Naive thymus-derived CD4-positive, alpha-beta T cell (primary cell): ENCODE measurements around the gene TMEFF1. TPM values are rescaled to one million over a fixed set of nuclear protein-coding genes. Genes with fewer than 3 reads are reported as not detected.

ENCODE experiments used
- ATAC-seq: fragments of 150-1000 bp; cut with Tn5 transposase; 2 replicates; pipeline ENCODE4 v1.10.0; 2021; ENCODE audit warnings: mild to moderate bottlenecking, moderate library complexity
- CTCF ChIA-PET: fragments of 350-600 bp; sonication (Branson Sonifier 250); formaldehyde crosslinking; loops from one replicate; lab custom pipeline; 2021; ENCODE audit warnings: antibody characterized with exemption; lab: Charles Lee
- POLR2A ChIA-PET: fragments of 350-600 bp; sonication (Branson Sonifier 250); formaldehyde crosslinking; loops from one replicate; lab custom pipeline; 2021; ENCODE audit warnings: antibody characterized with exemption, inconsistent platforms; lab: Charles Lee
- DNase-seq, 9 donors: peaks; one replicate each; pipeline versions ENCODE4 v3.0.0 to v3.0.0-alpha.2; 2020 to 2022; ENCODE audit warnings: mixed read lengths in 1 of 9
- H3K27ac ChIP-seq: one replicate; pipeline ENCODE4 v1.7.0; 2013; ENCODE audit warnings: mild to moderate bottlenecking, low read depth, low read length, moderate library complexity
- H3K27me3 ChIP-seq, 2 donors: one replicate each; pipeline ENCODE4 v1.7.0; 2013; ENCODE audit warnings: low read length in 2 of 2, mild to moderate bottlenecking in 2 of 2, moderate library complexity in 2 of 2; ENCODE audit not compliant: control insufficient read depth in 2 of 2, insufficient read depth in 2 of 2
- H3K36me3 ChIP-seq, 3 experiments: 1 replicate in 2 of 3; 2 replicates in 1 of 3; pipeline ENCODE4 v1.7.0; 2013; ENCODE audit warnings: low read length in 3 of 3, mild to moderate bottlenecking in 3 of 3, moderate library complexity in 1 of 3; ENCODE audit not compliant: insufficient read depth in 3 of 3, control insufficient read depth in 2 of 3
- H3K4me1 ChIP-seq, 2 donors: one replicate each; pipeline ENCODE4 v1.7.0; 2013; ENCODE audit warnings: low read length in 2 of 2, mild to moderate bottlenecking in 2 of 2, moderate library complexity in 1 of 2; ENCODE audit not compliant: control insufficient read depth in 2 of 2, insufficient read depth in 2 of 2
- H3K4me3 ChIP-seq: 2 replicates; pipeline ENCODE4 v1.7.0; 2013; ENCODE audit warnings: mild to moderate bottlenecking, low read length
- H3K9me3 ChIP-seq, 3 experiments: 1 replicate in 2 of 3; 2 replicates in 1 of 3; pipeline ENCODE4 v1.7.0; 2013; ENCODE audit warnings: low read length in 3 of 3; ENCODE audit not compliant: control insufficient read depth in 2 of 3
- H3K27ac Mint-ChIP-seq, 9 donors: one replicate each; pipeline ENCODE4 v1.8.0; 2020 to 2022; ENCODE audit warnings: mixed read lengths in 9 of 9, mild to moderate bottlenecking in 8 of 9, moderate library complexity in 5 of 9, inconsistent platforms in 2 of 9
- H3K27me3 Mint-ChIP-seq, 5 donors: one replicate each; pipeline ENCODE4 v1.8.0; 2021 to 2022; ENCODE audit warnings: mixed read lengths in 5 of 5, mild to moderate bottlenecking in 1 of 5
- H3K36me3 Mint-ChIP-seq, 5 donors: one replicate each; pipeline ENCODE4 v1.8.0; 2020 to 2022; ENCODE audit warnings: mixed read lengths in 5 of 5, mild to moderate bottlenecking in 3 of 5, inconsistent platforms in 1 of 5
- H3K4me1 Mint-ChIP-seq, 7 donors: one replicate each; pipeline ENCODE4 v1.8.0; 2020 to 2022; ENCODE audit warnings: mixed read lengths in 7 of 7, mild to moderate bottlenecking in 3 of 7, inconsistent platforms in 1 of 7
- H3K4me3 Mint-ChIP-seq, 10 donors: one replicate each; pipeline ENCODE4 v1.8.0; 2020 to 2022; ENCODE audit warnings: mild to moderate bottlenecking in 10 of 10, mixed read lengths in 10 of 10, moderate library complexity in 6 of 10, inconsistent platforms in 2 of 10
- H3K9me3 Mint-ChIP-seq, 11 donors: one replicate each; pipeline ENCODE4 v1.8.0; 2020 to 2022; ENCODE audit warnings: mixed read lengths in 11 of 11, mild to moderate bottlenecking in 4 of 11, inconsistent platforms in 1 of 11, moderate library complexity in 1 of 11
- intact Hi-C, 2 donors: fragments of 100-400 bp; cut with micrococcal nuclease; formaldehyde crosslinking; loops; one replicate each; pipeline ENCODE4 v1.15.1; 2023
- polyA plus RNA-seq, 2 donors: library from polyadenylated mRNA; unstranded; fragments of 300-500 nt; fragmentation: Illumina TruSeq; gene quantifications; one replicate each; pipeline ENCODE4 v1.2.3, GENCODE V29; 2021
- total RNA-seq, 6 experiments: library from RNA in 5 of 6; stranded (reverse) in 5 of 6; gene quantifications; 1 replicate in 5 of 6; 2 replicates in 1 of 6; pipeline ENCODE4 v1.2.3 and lab custom pipeline; 2021 to 2026

TMEFF1 gene
- total and polyA plus RNA-seq, 7 experiments from 2014 or later, result 0.27 to 0.56 TPM; not detected in 5

GRCh38 chr9:100428871-100429654, 43.9 kb upstream of the TMEFF1 start:
- Mint-ChIP-seq H3K27ac (peak overlapping the region in 6 of 9 donors; percentile 14 to 73 (median 34)), H3K4me3 (peak overlapping the region in 6 of 10 donors; percentile 2 to 84 (median 40)), H3K27me3 (peaks cover 0 to 8% (median 0%) of the 10 kb centered on the region in 5 donors), H3K36me3 (peaks cover 0 to 4% (median 0%) of the 10 kb centered on the region in 5 donors), H3K9me3 (peaks cover 0 to 2% (median 0%) of the 10 kb centered on the region in 11 donors), H3K4me1 (peaks cover 22 to 54% (median 49%) of the 10 kb centered on the region in 7 donors)
- no peaks in the 10 kb centered on the region for H3K36me3 ChIP-seq
- POLR2A ChIA-PET, result interaction anchor here (1.3 kb wide), 1 partner anchor 76 kb away, joined by 3 read pairs; the partner anchor contains the start of gene TEX10
- H3K4me3 ChIP-seq, result no peak overlapping the region
- no peak overlapping the region for H3K27ac ChIP-seq
- intact Hi-C loops, result loop anchor here (5.0 kb wide), 4 partner anchors 168 to 1207 kb away; partner anchors contain the start of genes ALG2 (in 1 of the 2), MRPL50 (in 1 of the 2), SEC61B (in 1 of the 2) and STX17 (in 1 of the 2)
- H3K27me3 ChIP-seq, result no peaks in the 10 kb centered on the region
- no peak for DNase-seq
- no peaks in the 10 kb centered on the region for H3K9me3 ChIP-seq
- peaks cover 7 to 8% of the 10 kb centered on the region in 2 donors for H3K4me1 ChIP-seq
- ATAC-seq, result no peak
- CTCF ChIA-PET, result no interaction called here

DNA sequence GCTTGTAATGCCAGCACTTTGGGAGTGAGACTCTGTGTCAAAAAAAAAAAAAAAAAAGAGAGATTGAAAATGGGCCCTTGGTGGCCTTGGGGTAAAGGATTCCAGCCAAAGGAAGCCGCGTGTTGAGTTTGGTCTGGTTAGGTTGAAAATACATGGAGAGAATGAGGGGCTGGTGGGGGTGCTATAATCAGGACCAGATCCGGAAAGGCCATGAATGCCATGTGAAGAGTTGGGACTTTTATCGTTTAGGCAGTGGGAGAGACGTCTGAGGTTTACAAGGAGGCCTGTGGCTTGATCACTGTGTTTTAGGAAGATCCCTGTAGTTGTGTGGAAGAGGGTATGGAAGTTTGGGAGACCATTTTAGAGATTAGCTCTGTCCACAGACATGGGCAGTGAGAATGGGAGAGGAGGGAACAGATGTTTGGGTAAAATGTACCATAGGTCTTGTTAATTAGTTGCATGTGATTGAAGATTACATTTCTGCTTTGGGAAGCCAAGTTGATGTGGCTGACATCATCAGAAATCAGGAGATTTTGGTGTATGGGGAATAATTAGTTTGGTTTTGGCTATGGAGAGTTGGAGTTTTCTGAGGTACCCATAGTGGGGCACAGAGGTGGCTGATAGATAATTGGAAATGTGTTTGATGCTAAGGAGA, 42.5 kb upstream of the TMEFF1 start:
- POLR2A ChIA-PET, result interaction anchor here (0.7 to 1.1 kb wide), 2 partner anchors 88 to 525 kb away, joined by 4 read pairs; no protein-coding TSS in a partner anchor
- CTCF ChIA-PET, result interaction anchor here (0.7 kb wide), 1 partner anchor 36 kb away, joined by 5 read pairs; no protein-coding TSS in a partner anchor
- Histone ChIP-seq H3K4me1 (peaks cover 7 to 8% of the 10 kb centered on the region in 2 donors), H3K9me3 (no peaks in the 10 kb centered on the region), H3K36me3 (no peaks in the 10 kb centered on the region), H3K27me3 (no peaks in the 10 kb centered on the region), H3K4me3 (no peak overlapping the region), H3K27ac (no peak overlapping the region)
- intact Hi-C loops, result loop anchor here in 1 of 2 donors (10.0 kb wide), 1 partner anchor 606 kb away; the partner anchor contains the start of gene NR4A3
- no peak for ATAC-seq
- Mint-ChIP-seq H3K4me3 (peak overlapping the region in 1 of 10 donors; percentile 42), H3K36me3 (peaks cover 0 to 5% (median 3%) of the 10 kb centered on the region in 5 donors), H3K27ac (peak overlapping the region in 3 of 9 donors; percentile 0 to 53 (median 47)), H3K4me1 (peaks cover 23 to 58% (median 48%) of the 10 kb centered on the region in 7 donors), H3K9me3 (peaks cover 0 to 2% (median 0%) of the 10 kb centered on the region in 11 donors), H3K27me3 (peaks cover 0 to 8% (median 0%) of the 10 kb centered on the region in 5 donors)
- DNase-seq, result no peak

GRCh38 chr9:100431886-100432285, 41.1 kb upstream of the TMEFF1 start:
- Mint-ChIP-seq H3K4me3 (no peak overlapping the region), H3K27ac (peak overlapping the region in 1 of 9 donors; percentile 18), H3K36me3 (peaks cover 0 to 7% (median 0%) of the 10 kb centered on the region in 5 donors), H3K4me1 (peaks cover 16 to 43% (median 33%) of the 10 kb centered on the region in 7 donors), H3K27me3 (no peaks in the 10 kb centered on the region), H3K9me3 (no peaks in the 10 kb centered on the region)
- Histone ChIP-seq H3K4me1 (peaks cover 7 to 8% of the 10 kb centered on the region in 2 donors), H3K27ac (no peak overlapping the region), H3K27me3 (no peaks in the 10 kb centered on the region), H3K9me3 (no peaks in the 10 kb centered on the region), H3K4me3 (no peak overlapping the region), H3K36me3 (no peaks in the 10 kb centered on the region)
- no peak for ATAC-seq
- intact Hi-C loops, result loop anchor here in 1 of 2 donors (10.0 kb wide), 1 partner anchor 607 kb away; the partner anchor contains the start of gene NR4A3
- CTCF ChIA-PET, result interaction anchor here (0.9 kb wide), 1 partner anchor 11 kb away, joined by 3 read pairs; no protein-coding TSS in a partner anchor
- POLR2A ChIA-PET, result no interaction called here
- no peak for DNase-seq

- CTCF ChIA-PET, result no interaction called here
Measured at GRCh38 chr9:100432736-100433135, 40.2 kb upstream of the TMEFF1 start.

GRCh38 chr9:100436571-100436970, 36.4 kb upstream of the TMEFF1 start:
- ATAC-seq (no peak), DNase-seq (no peak)
- Histone ChIP-seq H3K9me3 (no peaks in the 10 kb centered on the region), H3K4me3 (no peak overlapping the region), H3K4me1 (no peaks in the 10 kb centered on the region), H3K27ac (no peak overlapping the region), H3K27me3 (no peaks in the 10 kb centered on the region), H3K36me3 (no peaks in the 10 kb centered on the region)
- CTCF ChIA-PET, result interaction anchor here (1.5 kb wide), 1 partner anchor 112 kb away, joined by 5 read pairs; no protein-coding TSS in a partner anchor
- peak overlapping the region in 1 of 9 donors; percentile 63 for H3K27ac Mint-ChIP-seq
- no peaks in the 10 kb centered on the region for H3K27me3 Mint-ChIP-seq
- intact Hi-C loops, result loop anchor here (5.0 to 10.0 kb wide), 3 partner anchors 161 to 629 kb away; partner anchors contain the start of gene NR4A3 (in 1 of the 2)
- H3K9me3 Mint-ChIP-seq, result no peaks in the 10 kb centered on the region
- no peak overlapping the region for H3K4me3 Mint-ChIP-seq
- peaks cover 0 to 7% (median 0%) of the 10 kb centered on the region in 5 donors for H3K36me3 Mint-ChIP-seq
- POLR2A ChIA-PET, result no interaction called here
- H3K4me1 Mint-ChIP-seq, result peaks cover 2 to 18% (median 6%) of the 10 kb centered on the region in 7 donors

More at GRCh38 chr9:100432736-100433135, 40.2 kb upstream of the TMEFF1 start:
- intact Hi-C loops, result loop anchor here in 1 of 2 donors (10.0 kb wide), 1 partner anchor 608 kb away; the partner anchor contains the start of gene NR4A3
- H3K27me3 ChIP-seq, result no peaks in the 10 kb centered on the region
- no peaks in the 10 kb centered on the region for H3K9me3 Mint-ChIP-seq
- no peaks in the 10 kb centered on the region for H3K36me3 ChIP-seq
- ATAC-seq (no peak), DNase-seq (no peak)
- no peak overlapping the region for H3K4me3 ChIP-seq
- peaks cover 16 to 42% (median 32%) of the 10 kb centered on the region in 7 donors for H3K4me1 Mint-ChIP-seq
- POLR2A ChIA-PET, result no interaction called here
- no peak overlapping the region for H3K27ac ChIP-seq
- H3K27ac Mint-ChIP-seq, result peak overlapping the region in 1 of 9 donors; percentile 10
- no peaks in the 10 kb centered on the region for H3K27me3 Mint-ChIP-seq
- peaks cover 0 to 7% (median 0%) of the 10 kb centered on the region in 5 donors for H3K36me3 Mint-ChIP-seq
- no peaks in the 10 kb centered on the region for H3K9me3 ChIP-seq
- H3K4me3 Mint-ChIP-seq, result no peak overlapping the region
- H3K4me1 ChIP-seq, result peaks cover 6 to 7% of the 10 kb centered on the region in 2 donors
